Thyroid gland (tissue), 4 donors: Measurements from ENCODE around the gene FKBP5. TPM values are rescaled to one million over a fixed set of nuclear protein-coding genes. Genes with fewer than 3 reads are reported as not detected.

Source experiments
- DNase-seq, 2 donors: peaks; one replicate each; pipeline ENCODE4 v3.0.0-alpha.2; 2019
- H3K27ac ChIP-seq, 3 donors: fragments of 200-600 bp; sonication (generic); 1 replicate in 2 of 3; 2 replicates in 1 of 3; pipeline ENCODE4 v1.5.1; 2016 to 2019; ENCODE audit warnings: mild to moderate bottlenecking in 1 of 3, moderate library complexity in 1 of 3
- H3K27me3 ChIP-seq: fragments of 200-600 bp; sonication (generic); one replicate; pipeline ENCODE4 v1.5.1; 2019
- H3K36me3 ChIP-seq, 2 donors: fragments of 200-600 bp; sonication (generic); one replicate each; pipeline ENCODE4 v1.5.1; 2016 to 2019
- H3K4me1 ChIP-seq, 2 donors: fragments of 200-600 bp; sonication (generic); one replicate each; pipeline ENCODE4 v1.5.1; 2017 to 2019
- H3K4me3 ChIP-seq, 3 donors: fragments of 200-600 bp; sonication (generic); replicated peaks in 1 of 3; 1 replicate in 2 of 3; 2 replicates in 1 of 3; pipeline ENCODE4 v1.5.1; 2016; ENCODE audit warnings: mild to moderate bottlenecking in 1 of 3
- H3K9me3 ChIP-seq: fragments of 200-600 bp; sonication (generic); one replicate; pipeline ENCODE4 v1.5.1; 2017
- POLR2A ChIP-seq, 2 donors: fragments of 450-650 bp; IDR thresholded peaks; one replicate each; pipeline ENCODE4 v1.6.1; 2017; ENCODE audit warnings: antibody characterized with exemption in 2 of 2, mild to moderate bottlenecking in 2 of 2, moderate library complexity in 1 of 2
- WGBS, 2 donors: methylation state at CpG; one replicate each; pipeline ENCODE4 v1.1.5; 2017; 5-methylcytosine and 5-hydroxymethylcytosine counted together
- intact Hi-C: fragments of 100-400 bp; cut with DNase I; formaldehyde crosslinking; loops from one replicate; pipeline ENCODE4 v1.15.1; 2023
- total RNA-seq, 4 donors: library from RNA; depleted of rRNA; stranded (reverse); fragments of >200 nt; gene quantifications; one replicate each; pipeline ENCODE4 v1.2.3, GENCODE V29; 2016
- TF ChIP-seq, protein P1 (sequence below), 6 experiments: fragments of 200-600 bp in 3 of 6; fragments of 450-650 bp in 3 of 6; sonication (generic) in 3 of 6; IDR thresholded peaks; one replicate each; pipeline ENCODE4 v1.5.1; 2016 to 2019; ENCODE audit warnings: antibody characterized with exemption in 6 of 6, mild to moderate bottlenecking in 2 of 6, inconsistent platforms in 1 of 6, moderate library complexity in 1 of 6

FKBP5 gene
- total RNA-seq, 4 donors from 2014 or later, result 239 to 600 (median 253) TPM

GRCh38 chr6:35629876-35630378 is 58.8 kb downstream of the FKBP5 start:
- no peak for DNase-seq
- no peaks in the 10 kb centered on the region for H3K9me3 ChIP-seq
- no peaks in the 10 kb centered on the region for H3K27me3 ChIP-seq
- intact Hi-C loops, result loop anchor here (10.0 kb wide), 1 partner anchor 105 kb away; no protein-coding TSS in a partner anchor
- 94 to 95% methylated on average over 7 of the region's 7 CpGs for WGBS, 2 donors
- H3K4me3 ChIP-seq, result no peak overlapping the region
- no peak overlapping the region for H3K27ac ChIP-seq
- peaks cover 12% of the 10 kb centered on the region in 2 donors for H3K4me1 ChIP-seq
- peaks cover 44 to 60% of the 10 kb centered on the region in 2 donors for H3K36me3 ChIP-seq
- TF ChIP-seq POLR2A (IDR thresholded peaks at IDR 0.05), result no peak
- TF ChIP-seq, protein P1, sequence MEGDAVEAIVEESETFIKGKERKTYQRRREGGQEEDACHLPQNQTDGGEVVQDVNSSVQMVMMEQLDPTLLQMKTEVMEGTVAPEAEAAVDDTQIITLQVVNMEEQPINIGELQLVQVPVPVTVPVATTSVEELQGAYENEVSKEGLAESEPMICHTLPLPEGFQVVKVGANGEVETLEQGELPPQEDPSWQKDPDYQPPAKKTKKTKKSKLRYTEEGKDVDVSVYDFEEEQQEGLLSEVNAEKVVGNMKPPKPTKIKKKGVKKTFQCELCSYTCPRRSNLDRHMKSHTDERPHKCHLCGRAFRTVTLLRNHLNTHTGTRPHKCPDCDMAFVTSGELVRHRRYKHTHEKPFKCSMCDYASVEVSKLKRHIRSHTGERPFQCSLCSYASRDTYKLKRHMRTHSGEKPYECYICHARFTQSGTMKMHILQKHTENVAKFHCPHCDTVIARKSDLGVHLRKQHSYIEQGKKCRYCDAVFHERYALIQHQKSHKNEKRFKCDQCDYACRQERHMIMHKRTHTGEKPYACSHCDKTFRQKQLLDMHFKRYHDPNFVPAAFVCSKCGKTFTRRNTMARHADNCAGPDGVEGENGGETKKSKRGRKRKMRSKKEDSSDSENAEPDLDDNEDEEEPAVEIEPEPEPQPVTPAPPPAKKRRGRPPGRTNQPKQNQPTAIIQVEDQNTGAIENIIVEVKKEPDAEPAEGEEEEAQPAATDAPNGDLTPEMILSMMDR (IDR thresholded peaks at IDR 0.05), result no peak

DNA sequence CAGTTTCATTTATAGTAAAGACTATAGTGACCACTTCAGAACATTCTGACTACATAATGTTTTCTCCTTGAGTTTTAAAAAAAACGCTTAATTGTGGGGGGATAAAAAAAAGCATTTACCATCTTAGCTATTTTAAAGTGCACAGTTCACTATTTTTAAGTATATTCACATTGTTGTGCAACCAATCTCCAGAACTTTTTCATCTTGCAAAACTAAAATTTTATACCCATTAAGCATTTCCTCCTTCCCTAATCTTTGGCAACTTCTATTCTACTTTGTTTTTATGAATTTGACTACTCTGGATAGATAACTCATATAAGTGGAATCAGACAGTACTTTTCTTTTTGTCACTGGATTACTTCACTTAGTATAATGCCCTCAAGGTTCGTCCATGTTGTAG is 62.3 kb downstream of the FKBP5 start:
- intact Hi-C loops, result no loop called here
- Histone ChIP-seq H3K27me3 (no peaks in the 10 kb centered on the region), H3K27ac (no peak overlapping the region), H3K36me3 (peaks cover 39 to 52% of the 10 kb centered on the region in 2 donors), H3K4me3 (no peak overlapping the region), H3K4me1 (peaks cover 3 to 8% of the 10 kb centered on the region in 2 donors), H3K9me3 (no peaks in the 10 kb centered on the region)
- no peak for DNase-seq
- 85 to 89% methylated on average over 2 of the region's 2 CpGs for WGBS, 2 donors
- TF ChIP-seq, protein P1 (IDR thresholded peaks at IDR 0.05), result no peak
- TF ChIP-seq POLR2A (IDR thresholded peaks at IDR 0.05), result no peak

DNA sequence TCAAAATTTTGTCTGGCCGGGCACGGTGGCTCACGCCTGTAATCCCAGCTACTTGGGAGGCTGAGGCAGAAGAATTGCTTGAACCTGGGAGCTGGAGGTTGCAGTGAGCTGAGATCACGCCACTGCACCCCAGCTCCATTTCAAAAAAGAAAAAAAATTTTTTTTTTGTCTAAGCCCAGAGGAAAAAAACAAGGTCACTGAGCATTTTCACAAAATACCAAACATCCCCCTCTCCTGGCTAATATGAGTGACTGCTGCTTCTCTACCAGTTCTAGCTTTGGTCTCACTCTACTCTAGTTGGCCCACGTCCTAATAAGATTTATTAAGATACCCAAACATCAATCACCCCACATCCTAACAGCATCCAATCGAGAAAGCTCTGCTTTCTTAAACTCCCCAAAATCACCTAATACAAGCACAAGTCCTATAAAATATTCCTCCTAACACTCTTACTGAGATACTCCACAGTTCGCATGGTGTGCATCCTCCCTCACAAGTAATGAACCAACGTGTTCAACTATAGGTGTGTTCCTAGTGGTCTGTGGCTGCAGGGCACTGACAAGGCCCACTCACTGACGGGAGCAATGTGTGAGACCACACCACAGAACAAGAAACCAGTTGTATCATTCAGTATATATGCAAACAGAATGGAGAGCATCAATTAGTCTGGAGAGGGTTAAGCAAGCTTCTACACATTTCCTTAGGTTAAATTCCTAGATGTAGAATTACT is 64.2 kb downstream of the FKBP5 start:
- intact Hi-C loops, result no loop called here
- Histone ChIP-seq H3K4me1 (peaks cover 0 to 8% of the 10 kb centered on the region in 2 donors), H3K36me3 (peaks cover 35 to 54% of the 10 kb centered on the region in 2 donors), H3K27ac (no peak overlapping the region), H3K27me3 (no peaks in the 10 kb centered on the region), H3K4me3 (no peak overlapping the region), H3K9me3 (no peaks in the 10 kb centered on the region)
- TF ChIP-seq, protein P1 (IDR thresholded peaks at IDR 0.05), result peak in 2 of 6 experiments; percentile 17 to 24
- no peak for TF ChIP-seq POLR2A (IDR thresholded peaks at IDR 0.05)
- DNase-seq, result no peak
- WGBS, 2 donors, result 93 to 96% methylated on average over 9 of the region's 9 CpGs

DNA sequence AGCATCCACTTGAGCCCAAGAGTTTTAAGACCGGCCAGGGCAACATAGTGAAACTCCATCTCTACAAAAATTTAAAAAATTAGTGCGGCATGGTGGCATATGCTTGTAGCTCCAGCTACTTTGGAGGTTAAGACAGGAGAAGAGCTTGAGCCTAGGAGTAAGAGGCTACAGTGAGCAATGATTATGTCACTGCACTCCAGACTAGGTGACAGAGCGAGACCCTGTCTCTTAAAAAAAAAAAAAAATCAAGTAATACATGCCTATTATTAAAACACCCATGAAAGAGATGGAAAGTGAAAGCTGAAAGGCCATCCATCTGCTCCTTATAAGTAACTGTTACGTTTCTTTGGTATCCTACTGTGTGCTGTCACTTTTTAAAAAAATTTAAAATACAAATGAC is 66.4 kb downstream of the FKBP5 start:
- Histone ChIP-seq H3K4me1 (peaks cover 8 to 16% of the 10 kb centered on the region in 2 donors), H3K27me3 (no peaks in the 10 kb centered on the region), H3K27ac (peak overlapping the region in 1 of 3 donors; percentile 9), H3K4me3 (no peak overlapping the region), H3K9me3 (no peaks in the 10 kb centered on the region), H3K36me3 (peaks cover 47 to 66% of the 10 kb centered on the region in 2 donors)
- intact Hi-C loops, result no loop called here
- TF ChIP-seq, protein P1 (IDR thresholded peaks at IDR 0.05), result no peak
- 80 to 98% methylated on average over 4 of the region's 4 CpGs for WGBS, 2 donors
- DNase-seq, result no peak

- no peak overlapping the region for H3K27ac ChIP-seq
- intact Hi-C loops, result no loop called here
- H3K36me3 ChIP-seq, result peaks cover 40 to 68% of the 10 kb centered on the region in 2 donors
- DNase-seq, result no peak
- H3K9me3 ChIP-seq, result no peaks in the 10 kb centered on the region
- TF ChIP-seq, protein P1 (IDR thresholded peaks at IDR 0.05), result no peak
- no peak for TF ChIP-seq POLR2A (IDR thresholded peaks at IDR 0.05)
- peaks cover 11 to 16% of the 10 kb centered on the region in 2 donors for H3K4me1 ChIP-seq
- H3K4me3 ChIP-seq, result no peak overlapping the region
- WGBS, 2 donors, result 95 to 97% methylated on average over 1 of the region's 1 CpG
- no peaks in the 10 kb centered on the region for H3K27me3 ChIP-seq
These were observed 68.0 kb downstream of the FKBP5 start for GRCh38 chr6:35620706-35621105.
